HepG2 (cell line): Measurements from ENCODE around the gene LYZ. TPM values are rescaled to one million over a fixed set of nuclear protein-coding genes. Genes with fewer than 3 reads are reported as not detected.

Experiments
- ATAC-seq: fragments of 200-7000 bp; cut with Tn5 transposase; 3 replicates; pipeline ENCODE4 v1.9.1; 2020; ENCODE audit warnings: mild to moderate bottlenecking, moderate library complexity
- BruUV-seq: library from RNA; stranded (reverse); fragments of 400-500 nt; replicated peaks from 2 replicates; lab custom pipeline; 2021; lab: Mats Ljungman, UMichigan
- CTCF ChIA-PET: fragments of 300-600 bp; formaldehyde crosslinking; extraction: SDS; loops from one replicate; lab custom pipeline; 2021; ENCODE audit warnings: low total read pairs, inconsistent platforms, low intra/inter-chr PET ratio; lab: Yijun Ruan, JAX
- POLR2A ChIA-PET: fragments of 350-600 bp; sonication (Branson Sonifier 250); formaldehyde crosslinking; loops from one replicate; lab custom pipeline; 2020; ENCODE audit warnings: antibody characterized with exemption, inconsistent platforms; lab: Yijun Ruan, JAX
- DNase-seq: peaks from one replicate; pipeline ENCODE4 v3.0.0-alpha.2; 2015; ENCODE audit warnings: low spot score
- FAIRE-seq: peaks from 3 replicates; lab custom pipeline; 2011; peaks lifted over from hg19 to GRCh38; lab: Jason Lieb, UNC
- H2AFZ ChIP-seq: one replicate; pipeline ENCODE4 v1.6.1; 2011; ENCODE audit warnings: low read length, inconsistent platforms
- H3K27ac ChIP-seq: fragments of 300-600 bp; 3 replicates; pipeline ENCODE4 v1.8.0; 2011; ENCODE audit warnings: mixed run types, mild to moderate bottlenecking, mixed read lengths, low read length, inconsistent platforms; ENCODE audit not compliant: insufficient read depth; ENCODE audit errors: extremely low read length
- H3K27me3 ChIP-seq, 2 experiments: fragments of 200-600 bp in 1 of 2; 2 replicates in 1 of 2; 3 replicates in 1 of 2; pipeline versions ENCODE4 v1.6.0 to v1.8.0; 2011; ENCODE audit warnings: low read length in 2 of 2, mild to moderate bottlenecking in 2 of 2, moderate library complexity in 2 of 2, inconsistent platforms in 1 of 2; ENCODE audit not compliant: insufficient read depth in 2 of 2, control insufficient read depth in 1 of 2
- H3K36me3 ChIP-seq, 2 experiments: fragments of 200-600 bp in 1 of 2; replicated peaks in 1 of 2; 2 replicates in 1 of 2; 3 replicates in 1 of 2; pipeline versions ENCODE4 v1.5.1 to v1.8.0; 2011; ENCODE audit warnings: low read length in 2 of 2, inconsistent platforms in 1 of 2; ENCODE audit not compliant: insufficient read depth in 2 of 2, control insufficient read depth in 1 of 2
- H3K4me1 ChIP-seq: 2 replicates; pipeline ENCODE4 v1.5.1; 2012; ENCODE audit warnings: low read length, inconsistent platforms; ENCODE audit not compliant: insufficient read depth
- H3K4me2 ChIP-seq: 2 replicates; pipeline ENCODE4 v1.6.0; 2011; ENCODE audit warnings: low read depth, low read length, inconsistent platforms
- H3K4me3 ChIP-seq, 3 experiments: fragments of 200-600 bp in 1 of 3; sonication (generic), shearing (Covaris generic) in 1 of 3; replicated peaks in 1 of 3; 2 replicates each; pipeline ENCODE4 v1.5.1; 2011 to 2016; ENCODE audit warnings: low read length in 3 of 3, inconsistent platforms in 2 of 3, low read depth in 2 of 3, mild to moderate bottlenecking in 2 of 3, control low read depth in 1 of 3, mixed read lengths in 1 of 3; ENCODE audit not compliant: insufficient read depth in 1 of 3
- H3K79me2 ChIP-seq: one replicate; pipeline ENCODE4 v1.6.1; 2011; ENCODE audit warnings: low read length, inconsistent platforms; ENCODE audit not compliant: insufficient read depth
- H3K9ac ChIP-seq: 2 replicates; pipeline ENCODE4 v1.6.0; 2011; ENCODE audit warnings: mild to moderate bottlenecking, low read depth, low read length, inconsistent platforms; ENCODE audit not compliant: insufficient read depth
- H3K9me3 ChIP-seq: 2 replicates; pipeline ENCODE4 v1.5.1; 2012; ENCODE audit warnings: mild to moderate bottlenecking, low read length
- H4K20me1 ChIP-seq: 2 replicates; pipeline ENCODE4 v1.6.0; 2011; ENCODE audit warnings: inconsistent platforms, mild to moderate bottlenecking, low read length, moderate library complexity; ENCODE audit not compliant: insufficient read depth
- DNMT3B ChIP-seq: conservative IDR thresholded peaks from 2 replicates; pipeline ENCODE4 v1.6.1; 2016; ENCODE audit warnings: missing biosample characterization, control low read depth
- FOXJ3 ChIP-seq: sonication (generic); formaldehyde crosslinking; IDR thresholded peaks from 2 replicates; pipeline ENCODE4 v1.4.0; 2020; ENCODE audit warnings: missing genetic modification reagents, mild to moderate bottlenecking, borderline replicate concordance
- HNRNPL ChIP-seq: fragments of 200-400 bp; formaldehyde crosslinking; IDR thresholded peaks from 2 replicates; pipeline ENCODE4 v1.6.1; 2017; ENCODE audit warnings: mild to moderate bottlenecking, low read depth, low read length
- KDM3A ChIP-seq: IDR thresholded peaks from 2 replicates; pipeline ENCODE4 v1.6.1; 2018; ENCODE audit warnings: low read depth, missing compliant biosample characterization
- PHF5A ChIP-seq: IDR thresholded peaks from one replicate; pipeline ENCODE4 v1.6.1; 2018; ENCODE audit warnings: low read depth, missing genetic modification reagents; ENCODE audit not compliant: unreplicated experiment
- TSC22D2 ChIP-seq: sonication (generic); formaldehyde crosslinking; IDR thresholded peaks from 2 replicates; pipeline ENCODE4 v1.5.1; 2020; ENCODE audit warnings: missing genetic modification reagents, mild to moderate bottlenecking, borderline replicate concordance
- ZFP91 ChIP-seq: sonication (generic); formaldehyde crosslinking; IDR thresholded peaks from 2 replicates; pipeline ENCODE4 v1.9.0; 2022; ENCODE audit warnings: missing genetic modification reagents, mild to moderate bottlenecking, borderline replicate concordance
- ZNF207 ChIP-seq: fragments of 450-650 bp; IDR thresholded peaks from 2 replicates; pipeline ENCODE4 v1.6.1; 2016; ENCODE audit warnings: antibody characterized with exemption, borderline replicate concordance
- ZNF496 ChIP-seq: sonication (generic); formaldehyde crosslinking; IDR thresholded peaks from 2 replicates; pipeline ENCODE4 v1.8.1; 2023; ENCODE audit warnings: mild to moderate bottlenecking, moderate library complexity, missing genetic modification reagents; ENCODE audit not compliant: insufficient replicate concordance
- ZNF704 ChIP-seq: sonication (generic); formaldehyde crosslinking; IDR thresholded peaks from 2 replicates; pipeline ENCODE4 v1.8.1; 2023; ENCODE audit warnings: mild to moderate bottlenecking, inconsistent platforms, moderate library complexity, missing genetic modification reagents, borderline replicate concordance
- ZNF775 ChIP-seq: sonication (generic); formaldehyde crosslinking; IDR thresholded peaks from 2 replicates; pipeline ENCODE4 v1.4.0; 2020; ENCODE audit warnings: missing genetic modification reagents, mild to moderate bottlenecking, moderate library complexity, borderline replicate concordance
- WGBS: methylation state at CpG from one replicate; pipeline ENCODE4 v1.1.6; 2017; ENCODE audit warnings: low lambda C conversion rate; 5-methylcytosine and 5-hydroxymethylcytosine counted together
- in situ Hi-C: cut with HindIII; loops from 2 replicates; pipeline ENCODE4 v1.10.0; 2017; ENCODE audit warnings: low pct_unique_long_range_greater_than_20kb; ENCODE audit not compliant: extremely low pct_ligation_motif_present
- intact Hi-C: fragments of 100-400 bp; cut with micrococcal nuclease; formaldehyde crosslinking; loops from one replicate; pipeline ENCODE4 v1.10.0; 2022; ENCODE audit not compliant: unreplicated experiment
- polyA plus RNA-seq, 8 experiments: library from polyadenylated mRNA; depleted of rRNA in 3 of 8; stranded (reverse) in 7 of 8; unstranded in 1 of 8; fragments of >200 nt; fragmentation: Illumina TruSeq in 4 of 8; extraction: Trizol in 4 of 8; gene quantifications; 2 replicates each; pipeline versions ENCODE4 v1.2.1 to v1.2.3, GENCODE V29; 2011 to 2016; ENCODE audit warnings: low read depth in 4 of 8, missing spikeins in 1 of 8, mixed read lengths in 1 of 8; ENCODE audit not compliant: insufficient read depth in 1 of 8
- total RNA-seq, 5 experiments: library from RNA; depleted of rRNA; stranded (reverse); fragments of >200 nt; fragmentation: Illumina TruSeq; extraction: Trizol; gene quantifications; 2 replicates each; pipeline ENCODE4 v1.2.3, GENCODE V29; 2016; ENCODE audit warnings: low read depth in 1 of 5

The LYZ gene
- total and polyA plus RNA-seq, 2 of the 13 experiments (the other 11 are each of a cell fraction or from before 2014, with no cell fraction given), result 1,788 to 2,054 TPM

GRCh38 chr12:69366796-69367195, 18.6 kb downstream of the LYZ start:
- BruUV-seq, result no TSS peak
- Histone ChIP-seq H3K4me2 (no peak overlapping the region), H3K27ac (no peak overlapping the region), H3K4me1 (peaks cover 2% of the 10 kb centered on the region), H4K20me1 (no peaks in the 10 kb centered on the region), H3K9ac (no peak overlapping the region), H2AFZ (no peak overlapping the region), H3K9me3 (no peaks in the 10 kb centered on the region), H3K79me2 (no peaks in the 10 kb centered on the region), H3K27me3 (no peaks in the 10 kb centered on the region), H3K4me3 (no peak overlapping the region), H3K36me3 (peaks cover 8 to 52% of the 10 kb centered on the region in 2 experiments; a peak in 4 of 5 replicates)
- FAIRE-seq (no peak), ATAC-seq (no peak), DNase-seq (no peak)
- in situ Hi-C loops, result no loop called here
- WGBS, result 98% methylated on average over 5 of the region's 5 CpGs
- TF ChIP-seq TSC22D2 (CRISPR knock-in tag), result no peak
- ChIA-PET POLR2A (no interaction called here), CTCF (no interaction called here)
- intact Hi-C loops, result no loop called here

GRCh38 chr12:69368171-69368570, 20.0 kb downstream of the LYZ start:
- CTCF ChIA-PET, result no interaction called here
- intact Hi-C loops, result no loop called here
- WGBS, result 98% methylated on average over 1 of the region's 1 CpG
- TF ChIP-seq ZNF496 (CRISPR knock-in tag) (no peak), DNMT3B (CRISPR knock-in tag) (no peak), ZNF207 (no peak), ZNF704 (CRISPR knock-in tag) (no peak), FOXJ3 (no peak), HNRNPL (no peak), KDM3A (CRISPR knock-in tag) (no peak), PHF5A (no peak), ZFP91 (CRISPR knock-in tag) (no peak), ZNF775 (CRISPR knock-in tag) (no peak)
- TF ChIP-seq, all 625 proteins: peak for 0
- Histone ChIP-seq H3K4me2 (no peak overlapping the region), H3K9me3 (no peaks in the 10 kb centered on the region), H2AFZ (no peak overlapping the region), H3K4me3 (no peak overlapping the region), H3K36me3 (peaks cover 9 to 57% of the 10 kb centered on the region in 2 experiments; a peak in 4 of 5 replicates), H4K20me1 (no peaks in the 10 kb centered on the region), H3K79me2 (no peaks in the 10 kb centered on the region), H3K4me1 (no peaks in the 10 kb centered on the region), H3K9ac (no peak overlapping the region), H3K27me3 (no peaks in the 10 kb centered on the region), H3K27ac (no peak overlapping the region)
- BruUV-seq, result no TSS peak
- ATAC-seq (no peak), DNase-seq (no peak), FAIRE-seq (no peak)
- in situ Hi-C loops, result no loop called here
- POLR2A ChIA-PET, result no interaction called here
